Natural killer cell (primary cell): ENCODE measurements around the gene SPRED2. TPM values are rescaled to one million over a fixed set of nuclear protein-coding genes. Genes with fewer than 3 reads are reported as not detected.

ENCODE experiments used
- ATAC-seq, 3 donors: fragments of 150-1000 bp in 2 of 3; fragments of 200-7000 bp in 1 of 3; cut with Tn5 transposase; 1 replicate in 1 of 3; 2 replicates in 2 of 3; pipeline ENCODE4 v1.10.0; 2021; ENCODE audit warnings: mild to moderate bottlenecking in 2 of 3, moderate library complexity in 2 of 3
- DNase-seq, 2 donors: peaks; one replicate each; pipeline versions ENCODE4 v3.0.0 to v3.0.0-alpha.2; 2013 to 2021; ENCODE audit warnings: mixed read lengths in 1 of 2
- H3K27ac ChIP-seq: one replicate; pipeline ENCODE4 v1.5.1; 2013; ENCODE audit warnings: mild to moderate bottlenecking, low read length
- H3K27me3 ChIP-seq: one replicate; pipeline ENCODE4 v1.6.1; 2013; ENCODE audit warnings: low read length; ENCODE audit not compliant: control insufficient read depth, insufficient read depth
- H3K36me3 ChIP-seq: one replicate; pipeline ENCODE4 v1.6.1; 2013; ENCODE audit warnings: low read length; ENCODE audit not compliant: control insufficient read depth, insufficient read depth
- H3K4me1 ChIP-seq: one replicate; pipeline ENCODE4 v1.6.1; 2013; ENCODE audit warnings: low read length; ENCODE audit not compliant: control insufficient read depth, insufficient read depth
- H3K4me3 ChIP-seq: one replicate; pipeline ENCODE4 v1.5.1; 2013; ENCODE audit warnings: low read length
- H3K9me3 ChIP-seq: one replicate; pipeline ENCODE4 v1.6.1; 2013; ENCODE audit warnings: low read length; ENCODE audit not compliant: control insufficient read depth, insufficient read depth
- H3K27ac Mint-ChIP-seq, 2 donors: one replicate each; pipeline ENCODE4 v1.8.0; 2022; ENCODE audit warnings: mild to moderate bottlenecking in 2 of 2, mixed read lengths in 2 of 2, moderate library complexity in 1 of 2
- H3K27me3 Mint-ChIP-seq, 2 donors: one replicate each; pipeline ENCODE4 v1.8.0; 2022; ENCODE audit warnings: low read depth in 2 of 2, mixed read lengths in 2 of 2
- H3K36me3 Mint-ChIP-seq: one replicate; pipeline ENCODE4 v1.8.0; 2022; ENCODE audit warnings: mixed read lengths
- H3K4me1 Mint-ChIP-seq, 2 donors: one replicate each; pipeline ENCODE4 v1.8.0; 2022; ENCODE audit warnings: mixed read lengths in 2 of 2
- H3K4me3 Mint-ChIP-seq: one replicate; pipeline ENCODE4 v1.8.0; 2022; ENCODE audit warnings: mild to moderate bottlenecking, moderate library complexity, mixed read lengths
- H3K9me3 Mint-ChIP-seq, 2 donors: one replicate each; pipeline ENCODE4 v1.8.0; 2022; ENCODE audit warnings: mixed read lengths in 2 of 2
- WGBS: methylation state at CpG from one replicate; pipeline ENCODE4 v1.1.7; 2013; ENCODE audit warnings: missing lambda C conversion rate; ENCODE audit not compliant: insufficient coverage; 5-methylcytosine and 5-hydroxymethylcytosine counted together
- intact Hi-C: fragments of 100-400 bp; cut with micrococcal nuclease; formaldehyde crosslinking; loops from one replicate; pipeline ENCODE4 v1.14.2; 2022
- total RNA-seq, 4 donors: library from RNA; stranded (reverse); fragments of 120-200 nt in 1 of 4; gene quantifications; one replicate each; pipeline versions ENCODE4 v1.2.3 to v1.2.4, GENCODE V29; 2013 to 2022
- TF ChIP-seq, protein P1 (sequence below): fragments of 200-600 bp; IDR thresholded peaks from one replicate; pipeline ENCODE4 v1.8.0; 2022; ENCODE audit warnings: antibody characterized with exemption

SPRED2 gene, protein sequence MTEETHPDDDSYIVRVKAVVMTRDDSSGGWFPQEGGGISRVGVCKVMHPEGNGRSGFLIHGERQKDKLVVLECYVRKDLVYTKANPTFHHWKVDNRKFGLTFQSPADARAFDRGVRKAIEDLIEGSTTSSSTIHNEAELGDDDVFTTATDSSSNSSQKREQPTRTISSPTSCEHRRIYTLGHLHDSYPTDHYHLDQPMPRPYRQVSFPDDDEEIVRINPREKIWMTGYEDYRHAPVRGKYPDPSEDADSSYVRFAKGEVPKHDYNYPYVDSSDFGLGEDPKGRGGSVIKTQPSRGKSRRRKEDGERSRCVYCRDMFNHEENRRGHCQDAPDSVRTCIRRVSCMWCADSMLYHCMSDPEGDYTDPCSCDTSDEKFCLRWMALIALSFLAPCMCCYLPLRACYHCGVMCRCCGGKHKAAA
- 1 to 10 TPM; 3.8 to 8.6 (median 8.3) TPM for total RNA-seq
- total RNA-seq (2013): 1.1 TPM

DNA sequence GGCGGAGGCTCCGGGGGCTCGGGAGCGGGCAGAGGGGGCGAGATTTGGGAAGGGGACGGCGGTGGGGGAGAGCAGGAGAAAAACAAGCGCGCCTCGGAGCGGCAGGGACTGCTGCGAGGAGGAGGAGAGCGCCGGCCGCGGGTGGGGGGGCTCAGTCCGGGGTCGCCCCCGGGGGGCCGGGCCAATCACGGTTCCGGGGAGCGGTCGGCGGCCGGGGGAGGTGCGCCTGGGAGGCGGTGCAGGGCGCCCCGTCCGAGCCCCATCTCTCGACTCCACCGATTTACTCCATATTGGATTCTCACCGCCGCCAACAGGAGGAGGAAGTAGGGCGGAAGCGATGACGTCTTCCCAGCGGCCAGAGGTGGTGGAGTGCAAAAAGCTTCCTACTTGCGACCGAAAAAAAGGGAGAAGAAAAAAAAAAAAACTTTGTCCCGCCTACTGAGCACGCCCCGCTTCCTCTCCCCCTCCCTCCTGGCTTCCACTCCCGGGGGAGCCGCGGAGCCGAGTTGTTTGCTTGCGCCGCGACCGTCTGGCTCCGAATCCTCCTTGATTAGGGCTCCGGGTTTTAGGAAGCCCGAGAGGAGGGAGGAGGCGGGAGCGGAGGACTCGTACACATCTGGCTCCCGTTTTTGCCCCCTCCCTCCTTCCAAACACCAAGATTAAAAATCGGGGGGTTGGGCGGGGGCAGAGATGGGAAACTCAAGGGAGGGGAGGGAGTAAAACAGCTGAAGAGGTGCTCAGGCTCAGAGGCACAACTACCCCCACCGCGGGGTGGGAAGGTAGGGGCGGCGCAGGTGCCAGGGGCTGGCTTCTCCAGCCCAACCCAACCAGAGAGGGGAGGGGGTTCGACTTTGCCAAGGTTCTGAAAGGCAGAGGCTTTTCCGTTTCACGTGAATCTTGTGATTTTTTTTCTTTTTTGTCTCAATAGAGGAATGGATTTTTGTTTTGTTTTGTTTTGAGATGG lies at the start of gene SPRED2:
SPRED2 (minus strand) TSS at position 373 of the 964 bp plus-strand sequence. CDS start 612 bp downstream, outside the sequence.
- H3K4me1 Mint-ChIP-seq: peaks cover 25 to 31% of the 10 kb centered on the region in 2 donors
- no peaks in the 10 kb centered on the region for H3K9me3 ChIP-seq
- TF ChIP-seq, protein P1, sequence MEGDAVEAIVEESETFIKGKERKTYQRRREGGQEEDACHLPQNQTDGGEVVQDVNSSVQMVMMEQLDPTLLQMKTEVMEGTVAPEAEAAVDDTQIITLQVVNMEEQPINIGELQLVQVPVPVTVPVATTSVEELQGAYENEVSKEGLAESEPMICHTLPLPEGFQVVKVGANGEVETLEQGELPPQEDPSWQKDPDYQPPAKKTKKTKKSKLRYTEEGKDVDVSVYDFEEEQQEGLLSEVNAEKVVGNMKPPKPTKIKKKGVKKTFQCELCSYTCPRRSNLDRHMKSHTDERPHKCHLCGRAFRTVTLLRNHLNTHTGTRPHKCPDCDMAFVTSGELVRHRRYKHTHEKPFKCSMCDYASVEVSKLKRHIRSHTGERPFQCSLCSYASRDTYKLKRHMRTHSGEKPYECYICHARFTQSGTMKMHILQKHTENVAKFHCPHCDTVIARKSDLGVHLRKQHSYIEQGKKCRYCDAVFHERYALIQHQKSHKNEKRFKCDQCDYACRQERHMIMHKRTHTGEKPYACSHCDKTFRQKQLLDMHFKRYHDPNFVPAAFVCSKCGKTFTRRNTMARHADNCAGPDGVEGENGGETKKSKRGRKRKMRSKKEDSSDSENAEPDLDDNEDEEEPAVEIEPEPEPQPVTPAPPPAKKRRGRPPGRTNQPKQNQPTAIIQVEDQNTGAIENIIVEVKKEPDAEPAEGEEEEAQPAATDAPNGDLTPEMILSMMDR: peak; percentile 12
- H3K27ac Mint-ChIP-seq: peak within 1 kb of the TSS; percentile 31 to 92
- peaks cover 13% of the 10 kb centered on the region for H3K27me3 ChIP-seq
- ATAC-seq: peak; percentile 34 to 50 (median 39)
- H3K36me3 Mint-ChIP-seq: no peaks in the 10 kb centered on the region
- 0% methylated on average over 59 of the region's 68 CpGs for WGBS
- H3K27ac ChIP-seq: no peak within 1 kb of the TSS
- H3K4me3 ChIP-seq: peak within 1 kb of the TSS; percentile 75
- peak within 1 kb of the TSS; percentile 95 for H3K4me3 Mint-ChIP-seq
- peaks cover 0 to 3% of the 10 kb centered on the region in 2 donors for H3K27me3 Mint-ChIP-seq
- peaks cover 36% of the 10 kb centered on the region for H3K4me1 ChIP-seq
- intact Hi-C loops: no loop called here
- DNase-seq: peak; percentile 60 to 85
- H3K36me3 ChIP-seq: no peaks in the 10 kb centered on the region
- no peaks in the 10 kb centered on the region for H3K9me3 Mint-ChIP-seq

DNA sequence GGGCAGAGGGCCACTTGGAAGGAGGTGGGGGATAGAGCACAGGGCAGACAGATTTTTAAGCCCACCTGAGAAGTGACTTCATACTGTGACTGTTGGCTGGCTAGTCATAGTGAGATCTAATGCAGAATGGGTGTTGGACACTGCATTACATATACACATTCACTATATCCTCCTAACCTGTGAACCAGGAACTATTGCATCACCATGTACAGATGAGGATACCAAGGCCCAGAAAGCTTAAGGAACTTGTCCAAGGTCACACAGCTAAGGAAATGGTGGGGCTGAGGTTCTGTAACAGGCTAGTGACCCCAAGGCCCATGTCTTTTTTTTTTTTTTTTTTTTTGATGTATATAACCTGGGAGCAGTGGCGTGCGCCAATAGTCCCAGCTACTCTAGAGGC lies 49.6 kb upstream of the SPRED2 start:
- Histone ChIP-seq H3K9me3 (no peaks in the 10 kb centered on the region), H3K27me3 (no peaks in the 10 kb centered on the region), H3K4me3 (no peak overlapping the region), H3K4me1 (no peaks in the 10 kb centered on the region), H3K36me3 (no peaks in the 10 kb centered on the region), H3K27ac (no peak overlapping the region)
- Mint-ChIP-seq H3K9me3 (no peaks in the 10 kb centered on the region), H3K27ac (no peak overlapping the region), H3K27me3 (peaks cover 6 to 14% of the 10 kb centered on the region in 2 donors), H3K36me3 (no peaks in the 10 kb centered on the region), H3K4me3 (no peak overlapping the region), H3K4me1 (no peaks in the 10 kb centered on the region)
- ATAC-seq: no peak
- no CpG with 5 or more reads among the region's 2 CpGs for WGBS
- intact Hi-C loops: no loop called here
- TF ChIP-seq, protein P1: no peak
- DNase-seq: no peak

DNA sequence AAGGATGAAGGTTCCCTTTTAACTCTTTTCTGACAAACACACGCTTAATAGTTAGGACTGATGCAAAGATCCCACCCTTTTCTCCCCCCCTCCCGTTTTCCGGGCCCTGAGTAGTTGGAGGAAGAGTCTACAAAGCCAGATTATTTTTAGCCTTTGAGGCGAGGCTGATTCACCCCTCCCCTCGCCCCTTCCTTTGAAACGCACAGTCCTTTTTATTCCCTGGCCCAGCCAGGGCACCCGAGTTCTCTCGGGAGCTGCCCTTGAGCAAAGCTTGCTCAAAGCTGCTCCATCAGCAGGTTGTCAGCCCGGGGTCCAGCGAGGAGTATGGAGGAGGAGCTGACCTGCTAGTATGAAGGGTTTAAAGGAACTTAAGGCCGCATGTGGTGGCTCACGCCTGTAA lies 47.1 kb upstream of the SPRED2 start:
- Mint-ChIP-seq H3K4me1 (no peaks in the 10 kb centered on the region), H3K4me3 (no peak overlapping the region), H3K27me3 (peaks cover 4 to 14% of the 10 kb centered on the region in 2 donors), H3K9me3 (no peaks in the 10 kb centered on the region), H3K36me3 (no peaks in the 10 kb centered on the region), H3K27ac (no peak overlapping the region)
- peaks cover 4% of the 10 kb centered on the region for H3K9me3 ChIP-seq
- DNase-seq (no peak), ATAC-seq (no peak)
- H3K4me1 ChIP-seq: no peaks in the 10 kb centered on the region
- 80% methylated on average over 10 of the region's 12 CpGs for WGBS
- TF ChIP-seq, protein P1: no peak
- no peaks in the 10 kb centered on the region for H3K36me3 ChIP-seq
- no peaks in the 10 kb centered on the region for H3K27me3 ChIP-seq
- intact Hi-C loops: no loop called here
- H3K27ac ChIP-seq: no peak overlapping the region
- H3K4me3 ChIP-seq: no peak overlapping the region
